H7 (cell line): ENCODE results near the gene EBLN2. TPM values are rescaled to one million over a fixed set of nuclear protein-coding genes. Genes with fewer than 3 reads are reported as not detected.

Experiments used
- DNase-seq: peaks from one replicate; pipeline ENCODE4 v3.0.0; 2012
- H3K27me3 ChIP-seq: 2 replicates; pipeline ENCODE4 v1.6.0; 2011; ENCODE audit warnings: mild to moderate bottlenecking, low read length; ENCODE audit not compliant: control insufficient read depth, insufficient read depth
- H3K36me3 ChIP-seq: replicated peaks from 2 replicates; pipeline ENCODE4 v1.5.1; 2011; ENCODE audit warnings: low read length; ENCODE audit not compliant: control insufficient read depth, insufficient read depth
- H3K4me3 ChIP-seq: 2 replicates; pipeline ENCODE4 v1.5.1; 2011; ENCODE audit warnings: low read depth, mild to moderate bottlenecking, control low read depth, low read length, moderate library complexity; ENCODE audit not compliant: insufficient read depth
- total RNA-seq: library from RNA; depleted of rRNA; stranded (reverse); fragments of >200 nt; shearing (Covaris generic); gene quantifications from 2 replicates; pipeline ENCODE4 v1.2.3, GENCODE V29; 2014; rRNA removed

EBLN2 gene
- total RNA-seq, 1 experiment from 2014 or later = 4.3 TPM

DNA sequence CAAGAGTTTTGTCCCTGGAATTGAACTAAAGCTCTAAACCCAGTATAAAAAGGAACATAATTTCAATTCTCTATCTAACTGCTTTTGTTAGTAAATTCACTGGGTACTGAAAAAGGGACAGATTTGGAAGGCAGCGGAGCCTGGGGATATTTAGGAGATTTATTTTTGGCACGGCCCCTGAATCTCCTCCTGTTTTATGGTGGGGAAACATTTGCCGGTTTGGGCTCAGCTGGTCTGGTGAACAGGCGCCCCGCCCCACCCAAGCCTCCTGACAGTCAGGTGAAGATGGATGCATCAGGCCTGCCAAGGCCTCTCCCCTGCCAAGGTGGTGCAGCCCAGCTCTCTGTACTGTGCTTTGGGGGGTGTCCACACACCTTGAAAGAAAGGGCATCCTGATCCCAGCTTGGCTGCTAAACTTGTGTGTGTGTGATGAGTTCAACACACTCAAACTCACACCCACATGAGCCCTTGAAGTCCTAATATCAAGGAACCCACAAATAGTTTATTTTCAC lies 46.3 kb downstream of the EBLN2 start:
- H3K27me3 ChIP-seq = no peaks in the 10 kb centered on the region
- H3K4me3 ChIP-seq = no peak overlapping the region
- no peaks in the 10 kb centered on the region for H3K36me3 ChIP-seq
- DNase-seq = no peak

DNA sequence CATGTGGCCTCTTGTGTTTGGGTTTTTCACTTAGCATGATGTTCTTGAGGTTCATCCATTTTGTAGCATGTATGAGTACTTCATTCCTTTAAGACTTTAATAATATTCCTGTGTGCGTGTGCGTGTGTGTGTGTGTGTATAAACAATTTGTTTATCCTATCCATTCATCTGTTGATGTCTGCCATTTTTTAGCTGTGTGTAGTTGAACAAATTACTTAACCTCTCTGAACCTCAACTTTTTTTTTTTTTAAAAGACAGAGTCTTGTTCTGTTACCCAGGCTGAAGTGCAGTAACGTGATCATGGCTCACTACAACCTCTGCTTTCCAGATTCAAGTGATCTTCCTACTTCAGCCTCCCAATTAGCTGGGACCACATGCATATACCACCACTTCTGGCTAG lies 47.3 kb downstream of the EBLN2 start:
- no peak for DNase-seq
- H3K36me3 ChIP-seq = no peaks in the 10 kb centered on the region
- H3K4me3 ChIP-seq = no peak overlapping the region
- no peaks in the 10 kb centered on the region for H3K27me3 ChIP-seq

DNA sequence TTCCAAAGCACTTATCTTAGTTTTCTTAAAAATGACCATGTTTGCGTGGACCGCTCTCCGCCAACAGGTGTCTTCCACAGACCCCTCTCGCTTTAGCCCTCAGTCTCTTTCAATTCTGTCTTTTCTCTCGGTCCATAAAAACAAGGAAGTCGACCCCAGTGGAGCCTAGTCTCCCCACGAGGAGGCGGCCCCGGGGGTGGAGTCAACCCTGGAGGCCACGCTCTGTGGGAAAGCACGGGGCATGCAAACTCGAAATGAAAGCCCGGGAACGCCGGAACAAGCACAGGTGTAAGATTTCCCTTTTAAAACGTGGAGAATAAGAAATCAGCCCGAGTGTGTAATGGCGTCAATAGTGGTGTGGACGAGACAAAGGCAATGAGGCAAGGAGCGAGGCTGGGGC lies 49.1 kb downstream of the EBLN2 start:
- DNase-seq = peak; percentile 57
- Histone ChIP-seq H3K36me3 (no peaks in the 10 kb centered on the region), H3K4me3 (no peak overlapping the region), H3K27me3 (no peaks in the 10 kb centered on the region)

Other genes starting within 250 kb of the EBLN2 start
- 21.7 and 22.5 TPM in 2 replicates for gene SHQ1, start 213.2 kb upstream of the EBLN2 start, total RNA-seq
- gene GXYLT2, start 173.6 kb upstream of the EBLN2 start, total RNA-seq = 4.5 and 6.1 TPM in 2 replicates
- 54.1 and 63.2 TPM in 2 replicates for gene PPP4R2, start 64.8 kb upstream of the EBLN2 start, total RNA-seq